H9 (cell line): ENCODE results near the gene EMP3. TPM values are rescaled to one million over a fixed set of nuclear protein-coding genes. Genes with fewer than 3 reads are reported as not detected.

Experiments
- DNase-seq: peaks from one replicate; pipeline ENCODE4 v3.0.0-alpha.2; 2017
- H2AFZ ChIP-seq: one replicate; pipeline ENCODE4 v1.6.1; 2013; ENCODE audit warnings: mild to moderate bottlenecking, low read length, control low read depth, moderate library complexity
- H2AK5ac ChIP-seq: 2 replicates; pipeline ENCODE4 v1.6.1; 2013; ENCODE audit warnings: low read length, control low read depth, mixed read lengths; ENCODE audit not compliant: insufficient read length
- H2BK120ac ChIP-seq: one replicate; pipeline ENCODE4 v1.6.1; 2013; ENCODE audit warnings: low read depth, mild to moderate bottlenecking, low read length, control low read depth, inconsistent platforms; ENCODE audit not compliant: poor library complexity, severe bottlenecking
- H2BK12ac ChIP-seq: 2 replicates; pipeline ENCODE4 v1.6.1; 2013; ENCODE audit warnings: low read length, control low read depth, mixed read lengths, low read depth; ENCODE audit not compliant: insufficient read length
- H2BK15ac ChIP-seq: 2 replicates; pipeline ENCODE4 v1.6.1; 2013; ENCODE audit warnings: low read depth, low read length, control low read depth
- H2BK20ac ChIP-seq: one replicate; pipeline ENCODE4 v1.6.1; 2013; ENCODE audit warnings: low read depth, mild to moderate bottlenecking, low read length, control low read depth, inconsistent platforms; ENCODE audit not compliant: poor library complexity, severe bottlenecking
- H2BK5ac ChIP-seq: 2 replicates; pipeline ENCODE4 v1.6.1; 2013; ENCODE audit warnings: low read length, control low read depth, mixed read lengths; ENCODE audit not compliant: insufficient read length
- H3K14ac ChIP-seq: 2 replicates; pipeline ENCODE4 v1.6.1; 2013; ENCODE audit warnings: low read length, control low read depth; ENCODE audit not compliant: insufficient read depth
- H3K18ac ChIP-seq: 2 replicates; pipeline ENCODE4 v1.6.1; 2013; ENCODE audit warnings: low read depth, mild to moderate bottlenecking, mixed read lengths, low read length, control low read depth; ENCODE audit not compliant: insufficient read length
- H3K23ac ChIP-seq: 2 replicates; pipeline ENCODE4 v1.6.1; 2013; ENCODE audit warnings: low read length, control low read depth, mixed read lengths, low read depth; ENCODE audit not compliant: insufficient read length
- H3K23me2 ChIP-seq: 2 replicates; pipeline ENCODE4 v1.6.1; 2013; ENCODE audit warnings: low read depth, mild to moderate bottlenecking, mixed read lengths, low read length, control low read depth; ENCODE audit not compliant: insufficient read length, poor library complexity, severe bottlenecking
- H3K27ac ChIP-seq: 2 replicates; pipeline ENCODE4 v1.5.1; 2013; ENCODE audit warnings: low read length, control low read depth, mixed read lengths, low read depth; ENCODE audit not compliant: insufficient read length
- H3K27me3 ChIP-seq: 2 replicates; pipeline ENCODE4 v1.6.1; 2013; ENCODE audit warnings: low read length, control low read depth, inconsistent platforms; ENCODE audit not compliant: insufficient read depth
- H3K4ac ChIP-seq: 2 replicates; pipeline ENCODE4 v1.6.1; 2013; ENCODE audit warnings: low read depth, mild to moderate bottlenecking, control low read depth, inconsistent platforms, low read length, moderate library complexity
- H3K4me1 ChIP-seq: 2 replicates; pipeline ENCODE4 v1.6.1; 2013; ENCODE audit warnings: low read length, control low read depth, inconsistent platforms; ENCODE audit not compliant: insufficient read depth
- H3K4me2 ChIP-seq: 2 replicates; pipeline ENCODE4 v1.6.1; 2013; ENCODE audit warnings: low read length, control low read depth, mixed read lengths; ENCODE audit not compliant: insufficient read length, insufficient read depth
- H3K56ac ChIP-seq: 2 replicates; pipeline ENCODE4 v1.6.1; 2013; ENCODE audit warnings: low read depth, mild to moderate bottlenecking, mixed read lengths, low read length, control low read depth; ENCODE audit not compliant: insufficient read length
- H3K79me1 ChIP-seq: 2 replicates; pipeline ENCODE4 v1.6.1; 2013; ENCODE audit warnings: low read depth, mild to moderate bottlenecking, moderate library complexity, low read length, control low read depth, inconsistent platforms; ENCODE audit not compliant: insufficient read depth, poor library complexity, severe bottlenecking
- H3K79me2 ChIP-seq: 2 replicates; pipeline ENCODE4 v1.6.1; 2013; ENCODE audit warnings: low read length, control low read depth, inconsistent platforms; ENCODE audit not compliant: insufficient read depth
- H3K9ac ChIP-seq: 2 replicates; pipeline ENCODE4 v1.6.1; 2013; ENCODE audit warnings: low read length, control low read depth, mixed read lengths; ENCODE audit not compliant: insufficient read length; ENCODE audit errors: extremely low read depth
- H3K9me3 ChIP-seq: one replicate; pipeline ENCODE4 v1.6.1; 2013; ENCODE audit warnings: low read depth, low read length, inconsistent platforms; ENCODE audit not compliant: control insufficient read depth
- H3T11ph ChIP-seq: one replicate; pipeline ENCODE4 v1.6.1; 2013; ENCODE audit warnings: mild to moderate bottlenecking, low read length, control low read depth, inconsistent platforms
- H4K20me1 ChIP-seq: one replicate; pipeline ENCODE4 v1.6.1; 2013; ENCODE audit not compliant: control insufficient read depth, insufficient read length, insufficient read depth
- H4K5ac ChIP-seq: 2 replicates; pipeline ENCODE4 v1.6.1; 2013; ENCODE audit warnings: low read depth, mild to moderate bottlenecking, mixed read lengths, low read length, control low read depth; ENCODE audit not compliant: insufficient read length
- H4K8ac ChIP-seq: replicated peaks from 2 replicates; pipeline ENCODE4 v1.6.1; 2013; ENCODE audit warnings: low read length, control low read depth, mixed read lengths, low read depth; ENCODE audit not compliant: insufficient read length
- H4K91ac ChIP-seq: 2 replicates; pipeline ENCODE4 v1.6.1; 2013; ENCODE audit warnings: low read depth, mild to moderate bottlenecking, moderate library complexity, mixed read lengths, low read length, control low read depth; ENCODE audit not compliant: insufficient read length
- H3K27ac Mint-ChIP-seq, 3 experiments: 2 replicates in 2 of 3; 3 replicates in 1 of 3; pipeline ENCODE4 v1.8.0; 2020 to 2021; ENCODE audit warnings: mixed read lengths in 3 of 3, mild to moderate bottlenecking in 1 of 3, moderate library complexity in 1 of 3
- H3K27me3 Mint-ChIP-seq: 2 replicates; pipeline ENCODE4 v1.8.0; 2021; ENCODE audit warnings: low read depth, mild to moderate bottlenecking, moderate library complexity, mixed read lengths
- H3K36me3 Mint-ChIP-seq, 3 experiments: 2 replicates in 2 of 3; 3 replicates in 1 of 3; pipeline ENCODE4 v1.8.0; 2020 to 2021; ENCODE audit warnings: low read depth in 3 of 3, mixed read lengths in 3 of 3; ENCODE audit not compliant: insufficient read depth in 1 of 3
- H3K4me1 Mint-ChIP-seq, 2 experiments: 2 replicates each; pipeline ENCODE4 v1.8.0; 2020; ENCODE audit warnings: mixed read lengths in 2 of 2
- H3K4me3 Mint-ChIP-seq, 2 experiments: 2 replicates in 1 of 2; 3 replicates in 1 of 2; pipeline ENCODE4 v1.8.0; 2020 to 2021; ENCODE audit warnings: mild to moderate bottlenecking in 2 of 2, mixed read lengths in 2 of 2, moderate library complexity in 1 of 2
- H3K9me3 Mint-ChIP-seq, 2 experiments: 2 replicates in 1 of 2; 3 replicates in 1 of 2; pipeline ENCODE4 v1.8.0; 2020; ENCODE audit warnings: mild to moderate bottlenecking in 2 of 2, mixed read lengths in 2 of 2, moderate library complexity in 1 of 2
- whole genome bisulfite sequencing: extraction: QIAGEN DNeasy Blood & Tissue Kit; methylation state at CpG from one replicate; pipeline ENCODE4 v1.1.7; 2013; ENCODE audit warnings: missing lambda C conversion rate, low lambda C conversion rate, mixed read lengths; ENCODE audit not compliant: insufficient read length; ENCODE audit errors: extremely low coverage; 5-methylcytosine and 5-hydroxymethylcytosine counted together
- total RNA-seq: library from RNA; stranded (reverse); gene quantifications from 2 replicates; pipeline ENCODE4 v1.2.1, GENCODE V29; 2021
- TF ChIP-seq, protein P1 (sequence below): fragments of 200-600 bp; sonication (generic); conservative IDR thresholded peaks from 3 replicates; pipeline ENCODE4 v1.8.0; 2021; ENCODE audit warnings: antibody characterized with exemption, mild to moderate bottlenecking

EMP3 gene
- total RNA-seq, 1 experiment from 2014 or later, result 9.6 TPM

DNA sequence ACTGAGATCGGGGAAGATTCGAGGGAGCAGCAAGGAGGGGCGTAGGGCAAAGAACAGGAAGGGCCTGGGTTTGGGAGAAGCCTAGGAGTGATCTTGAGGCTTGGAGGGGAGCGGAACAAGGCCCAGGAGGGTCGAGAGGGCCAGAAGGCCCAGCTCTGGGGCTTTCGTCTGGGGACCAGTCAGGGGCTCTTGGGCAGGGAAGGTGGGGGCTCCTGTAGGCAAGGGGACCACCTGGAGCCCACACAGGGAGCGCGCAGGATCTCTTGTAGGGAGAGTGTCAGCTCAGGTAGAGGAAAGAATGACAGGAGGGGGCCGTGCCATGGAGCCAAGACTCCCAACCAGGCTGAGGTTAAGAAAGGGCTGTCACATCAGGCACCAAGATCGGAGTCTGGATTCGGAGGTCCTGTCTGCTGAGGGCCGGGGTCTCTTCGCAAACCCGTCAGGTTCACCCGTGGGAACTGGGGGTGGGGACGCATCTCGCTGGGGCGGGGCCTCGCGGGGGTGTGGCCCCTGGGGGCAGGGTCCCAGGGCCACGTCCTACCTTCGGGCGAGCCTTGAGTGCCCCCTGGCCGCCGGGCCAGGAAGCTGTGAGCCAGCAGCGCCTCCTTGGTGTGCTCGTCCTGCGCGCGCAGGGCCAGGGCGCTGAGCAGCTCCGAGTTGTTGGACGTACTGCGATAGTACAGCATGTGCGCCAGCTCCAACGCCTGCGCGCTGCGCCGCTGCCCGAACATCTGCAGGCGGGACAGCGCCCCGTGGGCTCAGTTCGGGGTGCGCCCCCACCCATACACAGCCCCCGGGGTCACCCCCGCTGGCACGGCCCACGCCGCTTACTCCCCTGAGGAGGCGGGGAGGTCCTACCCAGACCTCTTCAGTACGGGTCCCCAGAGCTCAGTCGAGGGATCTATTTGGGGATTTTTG lies 8.4 kb downstream of the EMP3 start:
- TF ChIP-seq, protein P1, sequence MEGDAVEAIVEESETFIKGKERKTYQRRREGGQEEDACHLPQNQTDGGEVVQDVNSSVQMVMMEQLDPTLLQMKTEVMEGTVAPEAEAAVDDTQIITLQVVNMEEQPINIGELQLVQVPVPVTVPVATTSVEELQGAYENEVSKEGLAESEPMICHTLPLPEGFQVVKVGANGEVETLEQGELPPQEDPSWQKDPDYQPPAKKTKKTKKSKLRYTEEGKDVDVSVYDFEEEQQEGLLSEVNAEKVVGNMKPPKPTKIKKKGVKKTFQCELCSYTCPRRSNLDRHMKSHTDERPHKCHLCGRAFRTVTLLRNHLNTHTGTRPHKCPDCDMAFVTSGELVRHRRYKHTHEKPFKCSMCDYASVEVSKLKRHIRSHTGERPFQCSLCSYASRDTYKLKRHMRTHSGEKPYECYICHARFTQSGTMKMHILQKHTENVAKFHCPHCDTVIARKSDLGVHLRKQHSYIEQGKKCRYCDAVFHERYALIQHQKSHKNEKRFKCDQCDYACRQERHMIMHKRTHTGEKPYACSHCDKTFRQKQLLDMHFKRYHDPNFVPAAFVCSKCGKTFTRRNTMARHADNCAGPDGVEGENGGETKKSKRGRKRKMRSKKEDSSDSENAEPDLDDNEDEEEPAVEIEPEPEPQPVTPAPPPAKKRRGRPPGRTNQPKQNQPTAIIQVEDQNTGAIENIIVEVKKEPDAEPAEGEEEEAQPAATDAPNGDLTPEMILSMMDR, result peak; percentile 91
- no peaks in the 10 kb centered on the region for H3K9me3 ChIP-seq
- Mint-ChIP-seq H3K4me3 (peak overlapping the region; percentile 65 to 81), H3K36me3 (peaks cover 0 to 3% (median 0%) of the 10 kb centered on the region in 3 experiments; a peak in 1 of 7 replicates), H3K9me3 (no peaks in the 10 kb centered on the region; a peak in 1 of 5 replicates), H3K27ac (peak overlapping the region; percentile 40 to 87 (median 74); a peak in 6 of 7 replicates), H3K4me1 (peaks cover 28 to 33% of the 10 kb centered on the region in 2 experiments), H3K27me3 (peaks cover 12% of the 10 kb centered on the region)
- H3K23ac ChIP-seq, result no peak overlapping the region
- no peaks in the 10 kb centered on the region for H3K27me3 ChIP-seq
- H2BK5ac ChIP-seq, result no peak overlapping the region
- H3K18ac ChIP-seq, result no peak overlapping the region
- peak; percentile 95 for DNase-seq
- H2AK5ac ChIP-seq, result no peak overlapping the region
- no peaks in the 10 kb centered on the region for H4K20me1 ChIP-seq
- H3K23me2 ChIP-seq, result peaks cover 14% of the 10 kb centered on the region
- H4K91ac ChIP-seq, result no peak overlapping the region
- no peak overlapping the region for H2BK12ac ChIP-seq
- H3K56ac ChIP-seq, result no peak overlapping the region
- H4K8ac ChIP-seq, result no peak overlapping the region
- no peak overlapping the region for H3T11ph ChIP-seq
- no peak overlapping the region for H2BK15ac ChIP-seq
- H3K79me1 ChIP-seq, result no peaks in the 10 kb centered on the region
- H3K4ac ChIP-seq, result no peak overlapping the region
- H3K27ac ChIP-seq, result no peak overlapping the region
- H3K79me2 ChIP-seq, result no peaks in the 10 kb centered on the region
- H2BK20ac ChIP-seq, result no peak overlapping the region
- no peak overlapping the region for H3K14ac ChIP-seq
- H2BK120ac ChIP-seq, result no peak overlapping the region
- H3K4me1 ChIP-seq, result peaks cover 3% of the 10 kb centered on the region; the same call in 1 of the 2 replicates
- peak overlapping the region; percentile 82 for H3K4me2 ChIP-seq
- H4K5ac ChIP-seq, result no peak overlapping the region
- no peak overlapping the region for H3K9ac ChIP-seq
- no peak overlapping the region for H2AFZ ChIP-seq
- WGBS, result no CpG with 5 or more reads among the region's 54 CpGs
